Effector memory CD8-positive, alpha-beta T cell (primary cell): ENCODE data around the gene OR2G2.

Source experiments
- ATAC-seq: fragments of 150-1000 bp; cut with Tn5 transposase; replicated peaks from 2 replicates; pipeline ENCODE4 v1.10.0; 2021; ENCODE audit warnings: mild to moderate bottlenecking, moderate library complexity
- DNase-seq, 3 experiments: peaks; one replicate each; pipeline ENCODE4 v3.0.0; 2021
- H3K27ac Mint-ChIP-seq, 2 donors: one replicate each; pipeline ENCODE4 v1.8.0; 2022; ENCODE audit warnings: mild to moderate bottlenecking in 2 of 2, mixed read lengths in 2 of 2, moderate library complexity in 2 of 2
- H3K27me3 Mint-ChIP-seq, 2 donors: one replicate each; pipeline ENCODE4 v1.8.0; 2022; ENCODE audit warnings: mixed read lengths in 2 of 2
- H3K36me3 Mint-ChIP-seq: one replicate; pipeline ENCODE4 v1.8.0; 2022; ENCODE audit warnings: mild to moderate bottlenecking, moderate library complexity, mixed read lengths; ENCODE audit not compliant: insufficient read depth
- H3K4me1 Mint-ChIP-seq, 2 donors: one replicate each; pipeline ENCODE4 v1.8.0; 2022; ENCODE audit warnings: low read depth in 2 of 2, mixed read lengths in 2 of 2
- H3K4me3 Mint-ChIP-seq, 2 donors: one replicate each; pipeline ENCODE4 v1.8.0; 2022; ENCODE audit warnings: mild to moderate bottlenecking in 2 of 2, mixed read lengths in 2 of 2, moderate library complexity in 2 of 2
- H3K9me3 Mint-ChIP-seq, 2 donors: one replicate each; pipeline ENCODE4 v1.8.0; 2022; ENCODE audit warnings: mixed read lengths in 2 of 2

Gene OR2G2

GRCh38 chr1:247576514-247576913 is 11.6 kb upstream of the OR2G2 start:
- no peaks in the 10 kb centered on the region for H3K4me1 Mint-ChIP-seq
- H3K36me3 Mint-ChIP-seq: no peaks in the 10 kb centered on the region
- no peak overlapping the region for H3K4me3 Mint-ChIP-seq
- no peak for DNase-seq
- H3K9me3 Mint-ChIP-seq: no peaks in the 10 kb centered on the region
- no peak overlapping the region for H3K27ac Mint-ChIP-seq
- no peak for ATAC-seq
- peaks cover 16 to 37% of the 10 kb centered on the region in 2 donors for H3K27me3 Mint-ChIP-seq

GRCh38 chr1:247578946-247579460 is 9.2 kb upstream of the OR2G2 start:
- no peak overlapping the region for H3K27ac Mint-ChIP-seq
- no peaks in the 10 kb centered on the region for H3K36me3 Mint-ChIP-seq
- no peak for DNase-seq
- peaks cover 1 to 22% of the 10 kb centered on the region in 2 donors for H3K27me3 Mint-ChIP-seq
- no peaks in the 10 kb centered on the region for H3K4me1 Mint-ChIP-seq
- no peak for ATAC-seq
- no peak overlapping the region for H3K4me3 Mint-ChIP-seq
- no peaks in the 10 kb centered on the region for H3K9me3 Mint-ChIP-seq

- Mint-ChIP-seq H3K9me3 (peaks cover 0 to 8% of the 10 kb centered on the region in 2 donors), H3K36me3 (peaks cover 3% of the 10 kb centered on the region), H3K27ac (no peak within 1 kb of the TSS), H3K4me3 (no peak within 1 kb of the TSS), H3K4me1 (no peaks in the 10 kb centered on the region), H3K27me3 (peaks cover 0 to 23% of the 10 kb centered on the region in 2 donors)
- ATAC-seq: no peak
- DNase-seq: no peak
Measured at GRCh38 chr1:247605286-247605685, 17.1 kb downstream of the OR2G2 start, which contains the start of gene OR2G3. Gene OR2G3, plus strand, starts transcription at chr1:247605586. Its CDS starts 0 bp downstream, at chr1:247605586.

GRCh38 chr1:247613405-247613804 is 25.2 kb downstream of the OR2G2 start:
- Mint-ChIP-seq H3K4me3 (no peak overlapping the region), H3K36me3 (peaks cover 3% of the 10 kb centered on the region), H3K27ac (no peak overlapping the region), H3K27me3 (peaks cover 0 to 9% of the 10 kb centered on the region in 2 donors), H3K4me1 (no peaks in the 10 kb centered on the region), H3K9me3 (peaks cover 2 to 8% of the 10 kb centered on the region in 2 donors)
- ATAC-seq (no peak), DNase-seq (no peak)

- Mint-ChIP-seq H3K27ac (no peak overlapping the region), H3K4me1 (no peaks in the 10 kb centered on the region), H3K27me3 (peaks cover 0 to 4% of the 10 kb centered on the region in 2 donors), H3K4me3 (no peak overlapping the region), H3K9me3 (peaks cover 2 to 4% of the 10 kb centered on the region in 2 donors), H3K36me3 (peaks cover 1% of the 10 kb centered on the region)
- DNase-seq (no peak), ATAC-seq (no peak)
Measured at GRCh38 chr1:247614625-247615024, 26.5 kb downstream of the OR2G2 start.

GRCh38 chr1:247627951-247628350 is 39.8 kb downstream of the OR2G2 start:
- ATAC-seq: no peak
- DNase-seq: no peak
- peaks cover 8 to 14% of the 10 kb centered on the region in 2 donors for H3K27me3 Mint-ChIP-seq
- H3K9me3 Mint-ChIP-seq: peaks cover 0 to 5% of the 10 kb centered on the region in 2 donors
- H3K4me1 Mint-ChIP-seq: no peaks in the 10 kb centered on the region
- no peak overlapping the region for H3K4me3 Mint-ChIP-seq
- H3K36me3 Mint-ChIP-seq: peaks cover 2% of the 10 kb centered on the region
- H3K27ac Mint-ChIP-seq: no peak overlapping the region

GRCh38 chr1:247638011-247638410 is 49.9 kb downstream of the OR2G2 start:
- H3K36me3 Mint-ChIP-seq: no peaks in the 10 kb centered on the region
- no peak overlapping the region for H3K27ac Mint-ChIP-seq
- peaks cover 6 to 14% of the 10 kb centered on the region in 2 donors for H3K9me3 Mint-ChIP-seq
- H3K4me1 Mint-ChIP-seq: no peaks in the 10 kb centered on the region
- ATAC-seq: no peak
- DNase-seq: no peak
- H3K4me3 Mint-ChIP-seq: no peak overlapping the region
- H3K27me3 Mint-ChIP-seq: peaks cover 26 to 33% of the 10 kb centered on the region in 2 donors

- H3K27ac Mint-ChIP-seq: no peak overlapping the region
Measured at GRCh38 chr1:247638781-247639180, 50.6 kb downstream of the OR2G2 start.

More at GRCh38 chr1:247638781-247639180, 50.6 kb downstream of the OR2G2 start:
- peaks cover 26 to 33% of the 10 kb centered on the region in 2 donors for H3K27me3 Mint-ChIP-seq
- H3K4me1 Mint-ChIP-seq: no peaks in the 10 kb centered on the region
- no peak for ATAC-seq
- H3K4me3 Mint-ChIP-seq: no peak overlapping the region
- no peak for DNase-seq
- peaks cover 6 to 14% of the 10 kb centered on the region in 2 donors for H3K9me3 Mint-ChIP-seq
- H3K36me3 Mint-ChIP-seq: no peaks in the 10 kb centered on the region
